ENCODE results near the gene LYL1. TPM values are rescaled to one million over a fixed set of nuclear protein-coding genes. Genes with fewer than 3 reads are reported as not detected.
A peak's percentile ranks its signal among the peaks of the same experiment; 100 is the strongest.

The LYL1 gene
- total RNA-seq, 1 experiment from 2014 or later = 0.59 TPM

GRCh38 chr19:13052447-13053175, 50.0 kb downstream of the LYL1 start:
- Mint-ChIP-seq H3K27me3 (ENCODE audit: insufficient read depth, unreplicated experiment) (peaks cover 34% of the 10 kb centered on the region), H3K36me3 (ENCODE audit: insufficient read depth, unreplicated experiment) (peaks cover 8% of the 10 kb centered on the region), H3K4me3 (ENCODE audit: unreplicated experiment) (no peak overlapping the region), H3K27ac (ENCODE audit: unreplicated experiment) (no peak overlapping the region), H3K4me1 (ENCODE audit: low read depth, unreplicated experiment) (peaks cover 11% of the 10 kb centered on the region), H3K9me3 (ENCODE audit: unreplicated experiment) (no peaks in the 10 kb centered on the region)
- TF ChIP-seq CTCF (IDR thresholded peaks at IDR 0.05; ENCODE audit: insufficient read depth in 1 of 2, low read depth in 1 of 2, low read length in 1 of 2, severe bottlenecking in 1 of 2, unreplicated experiment in 1 of 2) = no peak
- Histone ChIP-seq H3K4me3 (ENCODE audit: low read depth, low read length) (no peak overlapping the region), H3K9me3 (no peaks in the 10 kb centered on the region), H3K27me3 (replicated peaks; ENCODE audit: control insufficient read depth, insufficient read depth, low read length) (peaks cover 9% of the 10 kb centered on the region), H3K4me1 (peaks cover 17% of the 10 kb centered on the region), H3K36me3 (ENCODE audit: control insufficient read depth, insufficient read depth, low read length) (no peaks in the 10 kb centered on the region)
- ChIA-PET CTCF (interaction anchor here (0.9 kb wide), 1 partner anchor 8 kb away, joined by 3 read pairs; no protein-coding TSS in a partner anchor), POLR2A (no interaction called here)
- no peak for DNase-seq
- BruUV-seq (replicated peaks) = no TSS peak
- intact Hi-C loops (cut with micrococcal nuclease; ENCODE audit: unreplicated experiment) = no loop called here

- Histone ChIP-seq H3K36me3 (ENCODE audit: control insufficient read depth, insufficient read depth, low read length) (no peaks in the 10 kb centered on the region), H3K9me3 (no peaks in the 10 kb centered on the region), H3K4me1 (peaks cover 17% of the 10 kb centered on the region), H3K27me3 (replicated peaks; ENCODE audit: control insufficient read depth, insufficient read depth, low read length) (peaks cover 9% of the 10 kb centered on the region), H3K4me3 (ENCODE audit: low read depth, low read length) (no peak overlapping the region)
- DNase-seq = peak; percentile 93
- POLR2A ChIA-PET = no interaction called here
- Mint-ChIP-seq H3K9me3 (ENCODE audit: unreplicated experiment) (no peaks in the 10 kb centered on the region), H3K27me3 (ENCODE audit: insufficient read depth, unreplicated experiment) (peaks cover 36% of the 10 kb centered on the region), H3K4me1 (ENCODE audit: low read depth, unreplicated experiment) (peaks cover 11% of the 10 kb centered on the region), H3K27ac (ENCODE audit: unreplicated experiment) (no peak overlapping the region), H3K36me3 (ENCODE audit: insufficient read depth, unreplicated experiment) (peaks cover 8% of the 10 kb centered on the region), H3K4me3 (ENCODE audit: unreplicated experiment) (peak overlapping the region; percentile 44)
- CTCF ChIA-PET = interaction anchor here (0.6 to 1.7 kb wide), 4 partner anchors 9 to 126 kb away, joined by 3 to 8 read pairs (median 4); no protein-coding TSS in a partner anchor
- TF ChIP-seq CTCF (IDR thresholded peaks at IDR 0.05; ENCODE audit: insufficient read depth in 1 of 2, low read depth in 1 of 2, low read length in 1 of 2, severe bottlenecking in 1 of 2, unreplicated experiment in 1 of 2) = no peak
- BruUV-seq (replicated peaks) = no TSS peak
- intact Hi-C loops (cut with micrococcal nuclease; ENCODE audit: unreplicated experiment) = loop anchor here (1.0 kb wide), 1 partner anchor 15 kb away; no protein-coding TSS in a partner anchor
Measured at GRCh38 chr19:13051557-13052165, 51.0 kb downstream of the LYL1 start.

- Histone ChIP-seq H3K27me3 (replicated peaks; ENCODE audit: control insufficient read depth, insufficient read depth, low read length) (peaks cover 9% of the 10 kb centered on the region), H3K4me3 (ENCODE audit: low read depth, low read length) (no peak overlapping the region), H3K4me1 (peaks cover 17% of the 10 kb centered on the region), H3K9me3 (no peaks in the 10 kb centered on the region), H3K36me3 (ENCODE audit: control insufficient read depth, insufficient read depth, low read length) (no peaks in the 10 kb centered on the region)
- no peak for DNase-seq
- ChIA-PET CTCF (interaction anchor here (1.7 kb wide), 1 partner anchor 11 kb away, joined by 8 read pairs; no protein-coding TSS in a partner anchor), POLR2A (no interaction called here)
- no peak for TF ChIP-seq CTCF (IDR thresholded peaks at IDR 0.05; ENCODE audit: insufficient read depth in 1 of 2, low read depth in 1 of 2, low read length in 1 of 2, severe bottlenecking in 1 of 2, unreplicated experiment in 1 of 2)
- peaks cover 11% of the 10 kb centered on the region for H3K4me1 Mint-ChIP-seq (ENCODE audit: low read depth, unreplicated experiment)
- BruUV-seq (replicated peaks) = no TSS peak
- no peak overlapping the region for H3K4me3 Mint-ChIP-seq (ENCODE audit: unreplicated experiment)
- intact Hi-C loops (cut with micrococcal nuclease; ENCODE audit: unreplicated experiment) = no loop called here
- peaks cover 47% of the 10 kb centered on the region for H3K27me3 Mint-ChIP-seq (ENCODE audit: insufficient read depth, unreplicated experiment)
- H3K36me3 Mint-ChIP-seq (ENCODE audit: insufficient read depth, unreplicated experiment) = peaks cover 8% of the 10 kb centered on the region
- H3K9me3 Mint-ChIP-seq (ENCODE audit: unreplicated experiment) = no peaks in the 10 kb centered on the region
- no peak overlapping the region for H3K27ac Mint-ChIP-seq (ENCODE audit: unreplicated experiment)
Measured at GRCh38 chr19:13050274-13050673, 52.4 kb downstream of the LYL1 start.

Other genes with a start within 250 kb of the LYL1 start
- 3.6 and 3.8 TPM in 2 replicates for gene DNASE2, start 221.4 kb downstream of the LYL1 start, total RNA-seq (2022)
- not detected in 2 replicates for gene KLF1, start 215.7 kb downstream of the LYL1 start, total RNA-seq (2022)
- gene GCDH, start 211.7 kb downstream of the LYL1 start, total RNA-seq (2022) = 31.4 and 32.4 TPM in 2 replicates
- gene SYCE2, start 183.6 kb downstream of the LYL1 start, total RNA-seq (2022) = 2.0 and 2.3 TPM in 2 replicates
- gene FARSA, start 169.1 kb downstream of the LYL1 start, total RNA-seq (2022) = 75.9 and 88.6 TPM in 2 replicates
- gene CALR, start 164.2 kb downstream of the LYL1 start, total RNA-seq (2022) = 707 and 767 TPM in 2 replicates
- 102 and 112 TPM in 2 replicates for gene RAD23A, start 157.0 kb downstream of the LYL1 start, total RNA-seq (2022)
- 39.3 and 42.7 TPM in 2 replicates for gene GADD45GIP1, start 145.6 kb downstream of the LYL1 start, total RNA-seq (2022)
- not detected in 2 replicates for gene DAND5, start 133.3 kb downstream of the LYL1 start, total RNA-seq (2022)
- 0.35 and 0.82 TPM in 2 replicates for gene NFIX, start 107.4 kb downstream of the LYL1 start, total RNA-seq (2022)
- 42.6 and 46.4 TPM in 2 replicates for gene TRMT1, start 13.9 kb upstream of the LYL1 start, total RNA-seq (2022)
- 89.6 and 92.7 TPM in 2 replicates for gene NACC1, start 15.4 kb upstream of the LYL1 start, total RNA-seq (2022)
- gene STX10, start 47.5 kb upstream of the LYL1 start, total RNA-seq (2022) = 19.3 and 26.4 TPM in 2 replicates
- 72.0 and 72.4 TPM in 2 replicates for gene IER2, start 47.6 kb upstream of the LYL1 start, total RNA-seq (2022)

Data from Caco-2 (cell line).